Neutrophil (primary cell): Measurements from ENCODE around the gene SMTNL2.

Source experiments
- H3K27ac ChIP-seq: fragments of 200-600 bp; sonication (generic); 2 replicates; pipeline ENCODE4 v1.5.1; 2016; ENCODE audit warnings: mild to moderate bottlenecking, moderate library complexity
- H3K27me3 ChIP-seq: fragments of 200-600 bp; sonication (generic); 2 replicates; pipeline ENCODE4 v1.6.0; 2016; ENCODE audit warnings: mild to moderate bottlenecking
- H3K36me3 ChIP-seq: fragments of 200-600 bp; sonication (generic); 2 replicates; pipeline ENCODE4 v1.5.1; 2017
- H3K4me1 ChIP-seq, 2 experiments: fragments of 200-600 bp in 1 of 2; sonication (generic) in 1 of 2; 1 replicate in 1 of 2; 2 replicates in 1 of 2; pipeline versions ENCODE4 v1.5.1 to v1.6.1; 2013 to 2016; ENCODE audit warnings: low read depth in 1 of 2, low read length in 1 of 2, mild to moderate bottlenecking in 1 of 2, moderate library complexity in 1 of 2; ENCODE audit not compliant: control insufficient read depth in 1 of 2, insufficient read depth in 1 of 2
- H3K4me3 ChIP-seq, 2 experiments: fragments of 200-600 bp in 1 of 2; sonication (generic) in 1 of 2; 1 replicate in 1 of 2; 2 replicates in 1 of 2; pipeline ENCODE4 v1.5.1; 2013 to 2016; ENCODE audit warnings: low read depth in 1 of 2, low read length in 1 of 2, mild to moderate bottlenecking in 1 of 2, moderate library complexity in 1 of 2
- H3K9me3 ChIP-seq: fragments of 200-600 bp; sonication (generic); 2 replicates; pipeline ENCODE4 v1.5.1; 2016
- TF ChIP-seq, protein P1 (sequence below): fragments of 200-600 bp; sonication (generic); IDR thresholded peaks from 2 replicates; pipeline ENCODE4 v1.5.1; 2016; ENCODE audit warnings: antibody characterized with exemption

The SMTNL2 gene

DNA sequence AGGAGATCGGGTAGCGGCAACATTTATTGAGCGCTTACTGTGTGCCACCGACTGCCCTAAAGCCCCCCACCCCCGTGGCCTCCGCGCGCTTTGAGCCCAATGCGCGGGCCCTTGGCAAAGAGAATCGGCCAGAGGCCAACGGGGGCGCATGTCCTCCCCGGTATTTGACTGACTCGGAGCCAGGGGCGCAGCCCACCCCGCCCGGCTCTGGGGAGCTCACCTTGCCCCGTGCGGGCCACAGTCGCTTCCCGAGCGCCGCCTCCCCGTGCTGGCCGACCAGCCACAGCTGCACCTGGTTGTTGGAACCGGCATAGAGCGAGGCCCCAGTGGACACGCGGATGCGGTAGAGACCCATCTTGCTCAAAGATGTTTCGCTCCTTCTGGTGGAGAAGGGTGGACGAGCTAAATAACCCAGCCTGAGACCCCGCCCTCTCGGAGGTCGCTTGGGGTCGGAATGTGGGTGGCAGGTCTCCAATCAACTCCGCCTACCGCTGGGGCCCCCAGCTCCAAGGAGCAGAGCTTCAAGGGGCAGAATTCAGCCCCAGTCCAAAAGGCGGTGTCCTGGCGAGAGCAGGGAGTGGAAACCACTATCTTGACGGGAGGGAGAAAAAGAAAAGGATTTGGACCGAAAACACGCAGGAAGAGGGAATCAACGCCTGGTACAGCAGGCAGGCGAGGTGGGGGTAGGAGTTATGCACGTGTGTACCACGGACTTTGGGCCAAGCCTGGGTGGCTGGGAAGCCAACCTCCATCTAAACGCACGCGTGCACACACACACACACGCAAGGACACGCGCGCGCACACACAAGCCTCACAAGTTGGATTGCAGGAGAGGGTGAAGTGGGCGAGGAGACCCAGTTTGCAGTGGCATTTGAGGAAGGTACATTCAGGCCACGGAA lies 57.2 kb downstream of the SMTNL2 start, which contains the start of gene ALOX15:
ALOX15 (minus strand) TSS at position 382 of the 899 bp plus-strand sequence; CDS start at position 355, 27 bp downstream.
- Histone ChIP-seq H3K27me3 (peaks cover 88% of the 10 kb centered on the region), H3K4me1 (peaks cover 0 to 6% of the 10 kb centered on the region in 2 experiments), H3K27ac (no peak within 1 kb of the TSS), H3K36me3 (no peaks in the 10 kb centered on the region), H3K9me3 (no peaks in the 10 kb centered on the region), H3K4me3 (no peak within 1 kb of the TSS)
- TF ChIP-seq, protein P1, sequence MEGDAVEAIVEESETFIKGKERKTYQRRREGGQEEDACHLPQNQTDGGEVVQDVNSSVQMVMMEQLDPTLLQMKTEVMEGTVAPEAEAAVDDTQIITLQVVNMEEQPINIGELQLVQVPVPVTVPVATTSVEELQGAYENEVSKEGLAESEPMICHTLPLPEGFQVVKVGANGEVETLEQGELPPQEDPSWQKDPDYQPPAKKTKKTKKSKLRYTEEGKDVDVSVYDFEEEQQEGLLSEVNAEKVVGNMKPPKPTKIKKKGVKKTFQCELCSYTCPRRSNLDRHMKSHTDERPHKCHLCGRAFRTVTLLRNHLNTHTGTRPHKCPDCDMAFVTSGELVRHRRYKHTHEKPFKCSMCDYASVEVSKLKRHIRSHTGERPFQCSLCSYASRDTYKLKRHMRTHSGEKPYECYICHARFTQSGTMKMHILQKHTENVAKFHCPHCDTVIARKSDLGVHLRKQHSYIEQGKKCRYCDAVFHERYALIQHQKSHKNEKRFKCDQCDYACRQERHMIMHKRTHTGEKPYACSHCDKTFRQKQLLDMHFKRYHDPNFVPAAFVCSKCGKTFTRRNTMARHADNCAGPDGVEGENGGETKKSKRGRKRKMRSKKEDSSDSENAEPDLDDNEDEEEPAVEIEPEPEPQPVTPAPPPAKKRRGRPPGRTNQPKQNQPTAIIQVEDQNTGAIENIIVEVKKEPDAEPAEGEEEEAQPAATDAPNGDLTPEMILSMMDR = no peak

DNA sequence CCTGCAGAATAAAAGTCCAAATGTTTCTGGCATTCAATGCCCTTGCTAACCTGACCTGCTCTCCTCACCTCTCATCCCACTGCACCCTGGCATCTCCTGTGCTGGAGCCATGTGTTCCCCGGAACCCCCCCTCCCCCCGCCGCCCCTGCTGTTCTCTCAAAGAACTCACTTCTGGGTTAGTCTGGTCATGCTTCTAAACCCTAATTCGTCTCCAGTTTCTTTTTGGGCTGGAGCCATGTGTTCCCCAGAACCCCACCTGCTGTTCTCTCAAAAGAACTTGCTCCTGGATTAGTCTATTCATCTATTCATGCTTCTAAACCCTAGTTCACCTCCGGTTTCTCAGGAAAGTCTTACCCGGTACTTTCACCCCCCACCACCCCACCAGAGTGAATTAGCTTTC lies 58.0 kb downstream of the SMTNL2 start:
- Histone ChIP-seq H3K27ac (no peak overlapping the region), H3K36me3 (no peaks in the 10 kb centered on the region), H3K9me3 (no peaks in the 10 kb centered on the region), H3K4me1 (peaks cover 0 to 6% of the 10 kb centered on the region in 2 experiments), H3K4me3 (no peak overlapping the region), H3K27me3 (peaks cover 81% of the 10 kb centered on the region)
- TF ChIP-seq, protein P1 = no peak

DNA sequence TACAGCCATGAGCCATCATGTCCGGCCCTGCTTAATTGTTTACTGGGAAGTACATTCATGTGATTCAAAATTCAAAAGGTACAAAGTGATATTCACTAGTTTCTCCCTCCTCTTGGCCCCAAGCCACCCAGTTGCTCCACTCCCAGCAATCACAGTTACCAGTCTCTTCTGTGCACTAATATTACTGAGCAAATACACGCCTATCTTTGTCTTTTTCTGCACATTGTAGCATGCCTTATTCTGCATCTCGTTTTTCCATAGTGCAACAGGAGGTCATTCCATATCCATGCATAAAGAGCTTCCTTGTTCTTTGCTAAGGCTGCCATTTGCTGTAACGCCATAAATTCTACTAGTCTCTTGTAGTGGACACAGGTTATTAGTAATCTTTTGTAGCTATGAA lies 59.3 kb downstream of the SMTNL2 start:
- H3K4me1 ChIP-seq = peaks cover 5 to 9% of the 10 kb centered on the region in 2 experiments
- no peaks in the 10 kb centered on the region for H3K36me3 ChIP-seq
- no peak overlapping the region for H3K27ac ChIP-seq
- no peak overlapping the region for H3K4me3 ChIP-seq
- peaks cover 70% of the 10 kb centered on the region for H3K27me3 ChIP-seq
- H3K9me3 ChIP-seq = no peaks in the 10 kb centered on the region
- TF ChIP-seq, protein P1 = no peak

DNA sequence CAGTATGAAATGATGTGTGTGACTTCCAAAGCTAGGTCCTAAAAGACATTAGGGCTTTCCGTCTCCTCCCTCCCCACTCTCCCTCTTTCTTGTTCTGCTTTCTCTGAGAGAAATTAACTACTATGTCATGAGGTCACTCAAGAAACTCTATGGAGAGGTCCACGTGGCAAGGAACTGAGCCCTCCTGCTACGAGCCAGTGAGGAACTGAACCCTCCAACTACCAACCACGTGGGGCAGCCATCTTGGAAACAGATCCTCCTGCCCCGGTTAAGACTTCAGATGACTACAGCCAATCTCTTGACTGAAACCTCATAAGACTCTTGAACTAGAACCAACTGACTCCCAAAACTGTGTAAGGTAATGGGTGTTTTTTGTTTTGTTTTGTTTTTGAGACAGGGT lies 61.3 kb downstream of the SMTNL2 start:
- Histone ChIP-seq H3K27ac (no peak overlapping the region), H3K4me3 (no peak overlapping the region), H3K27me3 (peaks cover 55% of the 10 kb centered on the region), H3K4me1 (peaks cover 24% of the 10 kb centered on the region in 2 experiments), H3K9me3 (no peaks in the 10 kb centered on the region), H3K36me3 (no peaks in the 10 kb centered on the region)
- TF ChIP-seq, protein P1 = no peak

DNA sequence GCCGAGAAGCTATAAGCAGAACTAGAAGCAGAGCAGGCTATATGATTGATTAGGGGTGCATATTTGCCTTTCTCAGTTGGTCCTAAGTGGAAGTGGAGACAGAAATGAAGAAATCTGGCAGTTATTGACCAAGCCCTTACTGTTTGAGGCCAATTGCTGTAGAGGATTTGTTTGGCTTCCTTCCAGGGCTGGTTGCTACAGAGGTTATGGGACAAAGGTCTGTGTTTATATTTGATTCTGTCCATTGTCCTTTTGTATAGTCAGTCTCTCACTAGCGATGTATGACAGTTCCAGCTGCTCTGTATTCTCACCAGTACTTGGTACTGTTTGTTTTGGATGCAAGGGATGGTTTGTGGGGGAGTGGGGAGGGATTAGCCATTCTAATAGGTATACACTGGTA lies 64.4 kb downstream of the SMTNL2 start:
- Histone ChIP-seq H3K4me1 (peaks cover 18 to 24% of the 10 kb centered on the region in 2 experiments), H3K27me3 (peaks cover 24% of the 10 kb centered on the region), H3K36me3 (no peaks in the 10 kb centered on the region), H3K27ac (no peak overlapping the region), H3K9me3 (no peaks in the 10 kb centered on the region), H3K4me3 (no peak overlapping the region)
- TF ChIP-seq, protein P1 = no peak
